GM12891 (cell line): ENCODE data around the gene LENG8.
"Not testable (repeated sequence)": the region's sequence is repeated elsewhere in the genome, so short reads cannot be mapped to it uniquely, and the experiment has no call there.

Experiments
- DNase-seq: peaks from one replicate; pipeline ENCODE4 v3.0.0; 2011; ENCODE audit warnings: low spot score; ENCODE audit not compliant: insufficient read length
- FAIRE-seq: peaks from 2 replicates; lab custom pipeline; 2011; peaks lifted over from hg19 to GRCh38; lab: Jason Lieb, UNC
- PAX5 ChIP-seq: IDR thresholded peaks from 2 replicates; pipeline ENCODE4 v1.6.1; 2011; ENCODE audit warnings: low read length, moderate library complexity, mild to moderate bottlenecking; ENCODE audit not compliant: insufficient read depth, severe bottlenecking
- POLR2A ChIP-seq: IDR thresholded peaks from 2 replicates; pipeline ENCODE4 v1.6.1; 2011; ENCODE audit warnings: low read depth, low read length, control low read depth
- POLR2AphosphoS5 ChIP-seq: IDR thresholded peaks from 2 replicates; pipeline ENCODE4 v1.6.1; 2011; ENCODE audit warnings: low read depth, low read length, control low read depth
- POU2F2 ChIP-seq: IDR thresholded peaks from 2 replicates; pipeline ENCODE4 v1.6.1; 2011; ENCODE audit warnings: low read depth, mild to moderate bottlenecking, control low read depth, low read length, moderate library complexity
- SPI1 ChIP-seq: IDR thresholded peaks from 2 replicates; pipeline ENCODE4 v1.6.1; 2011; ENCODE audit warnings: low read depth, low read length, control low read depth
- TAF1 ChIP-seq: IDR thresholded peaks from 2 replicates; pipeline ENCODE4 v1.6.1; 2011; ENCODE audit warnings: low read depth, low read length, control low read depth

LENG8 gene

DNA sequence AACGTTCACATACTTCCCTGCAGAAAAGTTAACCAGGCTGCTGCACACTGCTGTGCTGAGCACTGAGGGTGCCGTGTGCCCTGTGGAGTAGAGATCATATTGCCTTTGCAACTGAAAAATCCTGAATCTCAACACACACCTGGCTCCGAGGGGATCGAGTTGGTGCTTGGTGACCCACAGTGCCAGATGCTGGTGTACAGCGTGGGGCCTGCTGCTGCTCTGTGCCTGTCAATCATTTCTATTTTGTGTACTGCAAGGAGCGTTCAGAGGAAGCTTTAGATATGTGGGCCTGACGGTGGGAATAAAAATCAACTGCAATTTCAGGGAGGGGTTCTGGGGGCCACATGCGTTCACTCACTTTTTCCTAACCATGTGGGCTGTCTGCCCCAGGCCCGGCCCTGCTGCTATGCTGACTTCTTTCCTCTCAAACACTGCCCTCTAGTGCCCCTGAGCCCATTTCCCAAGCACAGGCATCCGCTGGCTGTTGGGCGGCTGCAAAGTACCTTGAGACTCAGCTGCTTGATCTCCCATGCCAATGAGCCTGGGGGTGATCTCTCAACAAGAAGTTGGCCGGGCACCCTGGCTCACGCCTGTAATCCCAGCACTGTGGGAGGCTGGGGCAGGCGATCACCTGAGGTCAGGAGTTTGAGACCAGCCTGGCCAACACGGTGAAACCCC, 9.7 kb upstream of the LENG8 start:
- TF ChIP-seq POLR2AphosphoS5 (no peak), TAF1 (no peak), SPI1 (no peak), PAX5 (no peak), POU2F2 (no peak)
- no peak for DNase-seq
- no peak for FAIRE-seq

DNA sequence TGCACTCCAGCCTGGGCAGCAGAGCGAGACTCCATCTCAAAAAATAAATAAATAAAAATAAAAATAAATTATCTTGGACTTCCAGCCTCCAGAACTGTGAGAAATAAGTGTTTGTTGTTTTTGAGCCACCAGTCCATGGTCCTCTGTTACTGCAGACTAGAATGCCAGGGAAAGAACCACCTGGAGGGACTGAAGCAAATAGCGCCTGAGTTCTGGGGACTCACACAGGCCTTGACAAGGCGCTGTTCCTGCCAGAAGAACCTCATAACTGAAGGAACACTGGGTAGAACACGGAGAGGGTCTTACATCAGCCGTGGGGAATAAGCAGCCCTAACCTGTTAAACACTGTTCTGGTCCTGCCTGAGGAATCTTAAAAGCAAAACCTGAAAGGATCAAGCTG, 8.4 kb upstream of the LENG8 start:
- DNase-seq = no peak
- no peak for TF ChIP-seq SPI1
- no peak for TF ChIP-seq TAF1
- no peak for TF ChIP-seq PAX5
- no peak for TF ChIP-seq POLR2A
- TF ChIP-seq POU2F2 = no peak
- TF ChIP-seq POLR2AphosphoS5 = no peak
- FAIRE-seq = no peak

DNA sequence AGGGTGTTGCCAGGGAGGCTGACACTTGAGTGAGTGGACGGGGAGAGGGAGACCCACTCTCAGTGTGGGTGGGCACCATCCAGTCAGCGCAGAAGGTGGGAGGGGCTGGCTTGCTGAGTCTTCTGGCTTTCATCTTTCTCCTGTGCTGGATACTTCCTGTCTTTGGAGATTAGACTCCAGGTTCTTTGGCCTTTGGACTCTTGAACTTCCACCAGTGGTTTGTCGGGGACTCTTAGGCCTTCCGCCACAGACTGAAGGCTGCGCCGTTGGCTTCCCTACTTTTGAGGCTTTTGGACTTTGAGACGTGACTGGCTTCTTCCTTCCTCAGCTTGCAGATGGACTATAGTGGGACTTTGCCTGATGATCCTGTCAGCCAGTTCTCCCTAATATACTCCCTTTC, 4.3 kb upstream of the LENG8 start:
- DNase-seq = no peak
- FAIRE-seq = no peak
- TF ChIP-seq POU2F2 (no peak), POLR2A (no peak), POLR2AphosphoS5 (no peak), PAX5 (no peak), SPI1 (no peak), TAF1 (no peak)

DNA sequence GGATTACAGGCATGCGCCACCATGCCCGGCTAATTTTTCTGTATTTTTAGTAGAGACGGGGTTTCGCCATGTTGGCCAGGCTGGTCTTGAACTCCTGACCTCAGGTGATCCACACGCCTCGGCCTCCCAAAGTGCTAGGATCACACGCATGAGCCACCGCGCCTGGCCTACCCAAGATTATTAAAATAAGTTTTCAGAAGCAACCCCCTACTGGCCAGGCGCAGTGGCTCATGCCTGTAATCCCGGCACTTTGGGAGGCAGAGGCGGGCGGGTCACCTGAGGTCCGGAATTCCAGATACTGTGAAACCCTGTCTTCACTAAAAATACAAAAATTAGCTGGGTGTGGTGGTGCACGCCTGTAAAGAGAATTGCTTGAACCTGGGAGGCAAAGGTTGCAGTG, 2.6 kb upstream of the LENG8 start:
- not testable (repeated sequence) for FAIRE-seq, DNase-seq

DNA sequence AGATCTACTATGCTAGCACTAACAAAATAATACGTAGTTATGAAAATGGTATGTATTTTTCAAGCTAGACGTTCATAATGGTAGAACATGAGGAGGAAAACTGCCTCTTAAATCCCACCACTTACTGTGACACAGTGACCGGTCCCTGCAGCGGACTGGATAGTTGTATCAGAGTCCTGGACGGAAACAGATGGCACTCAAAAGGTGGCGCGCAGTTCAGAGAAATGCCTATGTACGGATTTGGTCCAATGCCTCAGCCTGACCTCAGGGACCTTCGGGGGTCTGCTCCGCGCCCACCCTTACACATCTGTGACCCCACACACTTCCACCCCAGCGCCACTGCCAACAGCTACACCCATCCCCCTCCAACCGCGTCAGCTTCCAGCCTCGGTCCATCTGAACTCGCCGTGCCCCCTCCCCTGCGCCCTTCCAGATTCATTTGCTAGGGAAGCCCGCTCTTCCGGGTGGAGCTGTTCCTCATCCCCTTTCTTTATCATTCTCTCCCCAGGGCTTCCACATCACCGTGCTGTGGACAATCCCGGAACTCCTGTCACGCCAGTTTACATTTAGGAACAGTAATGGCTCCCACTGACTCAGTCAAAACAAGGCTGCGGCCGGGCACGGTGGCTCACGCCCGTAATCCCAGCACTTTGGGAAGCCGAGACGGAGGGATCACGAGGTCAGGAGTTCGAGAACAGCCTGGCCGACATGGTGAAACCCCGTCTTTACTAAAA, 792 bp upstream of the LENG8 start:
- no peak for DNase-seq
- no peak for FAIRE-seq
- no peak for TF ChIP-seq POLR2A
- TF ChIP-seq POU2F2 = no peak
- no peak for TF ChIP-seq SPI1
- TF ChIP-seq TAF1 = no peak; the same call in 1 of the 2 replicates
- no peak for TF ChIP-seq PAX5
- TF ChIP-seq POLR2AphosphoS5 = no peak

DNA sequence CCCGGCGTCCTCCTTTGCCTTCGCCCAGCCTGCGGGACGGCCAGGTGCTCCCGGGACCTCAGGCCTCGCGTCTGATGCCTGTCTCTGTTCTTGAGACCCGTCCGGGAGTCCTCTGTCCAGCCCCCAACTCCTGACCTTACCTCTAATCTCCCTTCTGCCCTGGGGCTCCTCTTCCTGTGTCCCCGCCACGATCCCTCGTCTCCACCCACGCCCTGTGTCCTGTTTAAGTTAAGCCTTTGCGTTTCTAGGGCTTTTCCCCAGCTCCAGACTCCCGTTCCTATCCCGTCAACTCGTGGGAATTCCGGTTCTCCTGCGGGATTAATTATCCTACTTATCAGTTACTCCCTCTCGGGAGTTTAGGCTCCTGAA, 686 bp downstream of the LENG8 start:
- FAIRE-seq = no peak
- TF ChIP-seq POU2F2 (no peak), TAF1 (no peak), PAX5 (no peak), SPI1 (no peak), POLR2AphosphoS5 (no peak), POLR2A (no peak)

DNA sequence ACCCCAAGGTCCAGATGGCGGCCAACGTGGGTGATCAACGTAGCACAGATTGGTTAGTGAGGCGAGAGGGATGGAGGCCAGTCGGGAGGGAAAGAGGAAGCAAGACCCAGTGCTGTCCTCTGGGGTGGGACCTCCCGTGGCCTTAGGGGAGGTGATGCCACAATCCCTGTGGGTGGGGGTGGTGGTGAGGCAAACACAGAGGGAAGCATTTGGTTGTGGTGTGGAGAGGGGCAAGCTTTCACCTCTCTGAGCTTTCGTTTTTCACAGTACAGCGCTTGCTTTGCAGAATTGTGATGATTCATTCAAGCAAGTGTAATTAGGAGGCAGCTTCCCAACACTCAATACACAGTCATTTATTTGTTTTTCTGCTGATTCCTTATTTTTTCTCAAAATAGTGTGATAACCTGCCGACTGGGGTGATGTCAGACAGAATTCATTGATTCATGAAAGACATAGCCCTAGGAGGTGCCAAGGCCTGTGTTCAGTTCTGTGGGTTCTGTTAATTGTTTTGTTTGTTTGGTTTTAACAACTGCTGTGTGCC, 2.4 kb downstream of the LENG8 start:
- TF ChIP-seq POLR2AphosphoS5 = no peak
- DNase-seq = no peak
- no peak for FAIRE-seq

More for the DNA sequence above, 686 bp downstream of the LENG8 start:
- no peak for DNase-seq

DNA sequence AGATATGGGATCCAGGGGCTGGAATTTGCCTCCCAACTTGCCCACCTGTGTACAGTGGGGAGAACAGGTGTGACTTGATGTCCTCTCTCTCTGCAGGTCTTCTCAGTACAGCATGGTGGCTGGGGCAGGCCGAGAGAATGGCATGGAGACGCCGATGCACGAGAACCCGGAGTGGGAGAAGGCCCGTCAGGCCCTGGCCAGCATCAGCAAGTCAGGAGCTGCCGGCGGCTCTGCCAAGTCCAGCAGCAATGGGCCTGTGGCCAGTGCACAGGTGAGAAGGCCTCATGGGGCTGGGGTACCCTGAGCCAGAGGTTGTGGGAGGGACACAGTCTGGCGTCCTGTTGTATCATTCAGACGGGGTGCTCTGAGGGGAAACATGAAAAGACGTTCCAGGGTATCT, 3.0 kb downstream of the LENG8 start:
- no peak for FAIRE-seq
- DNase-seq = no peak
- no peak for TF ChIP-seq POU2F2
- no peak for TF ChIP-seq POLR2AphosphoS5
- TF ChIP-seq PAX5 = no peak
- no peak for TF ChIP-seq SPI1
- no peak for TF ChIP-seq TAF1
- no peak for TF ChIP-seq POLR2A

DNA sequence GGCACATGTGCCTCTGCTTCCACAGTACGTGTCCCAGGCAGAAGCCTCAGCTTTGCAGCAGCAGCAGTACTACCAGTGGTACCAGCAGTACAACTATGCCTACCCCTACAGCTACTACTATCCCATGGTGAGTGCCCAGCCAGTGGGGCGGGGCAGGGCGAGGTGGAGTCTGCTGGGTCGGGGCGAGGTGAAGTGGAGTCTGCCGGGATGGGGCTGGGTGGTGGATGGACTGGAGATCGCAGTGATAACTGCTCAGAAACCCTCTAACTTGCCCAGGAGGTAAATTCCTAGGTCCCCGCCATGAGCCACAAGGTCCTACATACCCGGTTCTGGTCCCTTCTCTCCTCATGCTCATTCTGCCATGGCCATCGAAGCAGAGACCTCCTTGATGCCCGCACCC, 3.6 kb downstream of the LENG8 start:
- FAIRE-seq = no peak
- no peak for DNase-seq
- no peak for TF ChIP-seq SPI1

DNA sequence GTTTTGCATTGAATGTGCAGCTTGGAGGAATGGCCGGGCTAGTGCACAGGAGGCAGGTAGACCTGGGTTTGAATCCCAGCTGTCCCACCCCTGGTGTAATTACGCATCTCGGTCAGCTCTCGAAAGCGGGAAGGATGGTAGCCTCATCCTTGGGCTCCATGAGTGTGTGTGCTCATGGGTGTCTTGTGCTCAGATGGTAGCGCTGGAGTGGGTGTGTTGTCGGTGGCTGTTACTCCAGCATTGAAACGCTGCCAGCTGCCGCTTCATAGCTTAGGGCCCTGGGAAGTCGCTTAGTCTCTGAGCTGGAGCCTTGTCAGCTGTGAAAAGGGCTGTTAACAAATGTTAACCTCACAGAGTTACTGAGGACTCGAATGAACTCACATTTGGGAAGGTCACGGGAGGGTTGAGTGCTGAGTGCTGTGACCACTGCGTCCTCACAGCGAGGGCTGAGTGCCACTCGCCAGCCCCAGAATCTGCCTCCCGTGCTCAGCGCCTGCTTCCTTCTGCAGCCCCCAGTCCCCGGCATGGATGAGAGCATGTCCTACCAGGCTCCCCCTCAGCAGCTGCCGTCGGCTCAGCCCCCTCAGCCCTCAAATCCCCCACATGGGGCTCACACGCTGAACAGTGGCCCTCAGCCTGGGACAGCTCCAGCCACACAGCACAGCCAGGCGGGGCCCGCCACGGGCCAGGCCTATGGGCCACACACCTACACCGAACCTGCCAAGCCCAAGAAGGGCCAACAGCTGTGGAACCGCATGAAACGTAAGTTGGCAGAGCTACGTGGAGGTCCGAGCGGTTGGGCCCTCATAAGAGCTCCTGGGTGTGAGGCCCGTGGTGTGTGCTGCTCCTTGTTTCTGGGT, 5.2 kb downstream of the LENG8 start:
- no peak for FAIRE-seq
- TF ChIP-seq PAX5 (no peak), POLR2A (0 out of 2 replicates have a peak, but pooled peaks have one; percentile 26), SPI1 (no peak)
- DNase-seq = no peak
